Left cardiac atrium (tissue), 4 donors: Measurements from ENCODE around the gene KLK7. TPM values are rescaled to one million over a fixed set of nuclear protein-coding genes. Genes with fewer than 3 reads are reported as not detected.
"Not testable (repeated sequence)": the region's sequence is repeated elsewhere in the genome, so short reads cannot be mapped to it uniquely, and the experiment has no call there.

Source experiments
- ATAC-seq, 2 donors: fragments of 200-7000 bp; cut with Tn5 transposase; one replicate each; pipeline ENCODE4 v1.9.1; 2020; ENCODE audit warnings: mild to moderate bottlenecking in 2 of 2, moderate library complexity in 2 of 2
- DNase-seq: peaks from one replicate; pipeline ENCODE4 v3.0.0-alpha.2; 2020
- intact Hi-C, 2 donors: fragments of 100-400 bp; cut with DNase I; formaldehyde crosslinking; loops; one replicate each; pipeline versions ENCODE4 v1.14.1 to v1.15.1; 2022 to 2023
- total RNA-seq, 2 donors: library from RNA; stranded (reverse); fragmentation: NEBNext Ultra II Directional; extraction: Animal tissue kit (Norgen Biotek cat#: 25700); gene quantifications; one replicate each; pipeline ENCODE4 v1.2.1, GENCODE V29; 2021
- donor health status: DM: no; HTN: yes; CAD: no.
- donor health status: DM: no; HTN: yes; CAD: no; lungs with severe emphysema.
- donor health status: DM: yes; HTN: yes; CAD: no.
- donor health status: Dilated cardiomyopathy.

Gene KLK7
- total RNA-seq, 2 donors from 2014 or later = 0.16 TPM; not detected in 1

- ATAC-seq (no peak), DNase-seq (no peak)
- intact Hi-C loops = no loop called here
Observed at GRCh38 chr19:50982186-50982585, 1.5 kb downstream of the KLK7 start.

GRCh38 chr19:50981587-50982146 is 2.0 kb downstream of the KLK7 start:
- DNase-seq (no peak), ATAC-seq (no peak)
- intact Hi-C loops = no loop called here

- intact Hi-C loops = no loop called here
- no peak for ATAC-seq
- DNase-seq = no peak
Observed at GRCh38 chr19:50980208-50980607, 3.5 kb downstream of the KLK7 start.

- ATAC-seq = no peak
- no peak for DNase-seq
- intact Hi-C loops = no loop called here
Observed at GRCh38 chr19:50979758-50980157, 4.0 kb downstream of the KLK7 start.

- ATAC-seq (peak in 1 of 2 donors; percentile 30), DNase-seq (no peak)
- intact Hi-C loops = no loop called here
Observed at GRCh38 chr19:50978772-50979390, 4.8 kb downstream of the KLK7 start.

DNA sequence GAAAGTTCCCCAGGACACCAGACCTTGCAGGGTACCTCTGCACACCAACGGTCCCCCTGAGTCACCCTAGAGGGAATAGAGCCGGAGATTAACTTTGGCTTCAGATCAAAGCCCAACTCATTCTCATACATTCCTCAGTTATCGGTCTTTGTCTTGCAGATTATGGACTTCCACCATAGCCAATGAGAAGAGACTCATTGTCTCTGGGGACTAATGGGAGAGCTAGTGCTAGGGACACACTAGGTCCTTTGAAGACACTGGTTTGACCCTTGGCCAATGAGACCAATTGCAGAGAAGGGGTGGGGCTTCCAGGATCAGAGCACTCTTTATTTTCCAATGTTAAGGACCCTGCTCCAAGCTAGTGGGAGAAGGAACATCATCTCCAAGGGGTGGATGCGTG is 6.1 kb downstream of the KLK7 start:
- no peak for ATAC-seq
- no peak for DNase-seq
- intact Hi-C loops = no loop called here

DNA sequence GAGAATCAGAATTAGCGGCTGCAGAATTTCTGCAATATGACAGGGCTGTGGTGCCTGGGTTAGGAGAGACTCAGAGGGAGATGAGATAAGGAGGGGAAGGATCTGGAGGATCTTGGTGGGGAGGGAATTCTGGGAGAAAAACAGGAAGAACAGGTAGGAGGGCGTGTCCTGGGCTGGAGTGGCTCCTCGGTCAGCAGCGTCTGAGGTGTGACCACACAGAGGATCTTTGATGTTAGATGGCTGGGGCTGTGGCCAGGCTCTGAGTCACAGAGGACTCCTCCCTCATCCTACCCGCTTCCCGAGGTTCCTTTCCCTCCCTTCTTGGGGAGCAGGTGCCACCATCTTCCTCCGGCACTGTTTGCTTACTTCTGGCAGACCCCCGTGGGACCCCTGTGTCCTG is 8.0 kb downstream of the KLK7 start:
- intact Hi-C loops = no loop called here
- DNase-seq (no peak), ATAC-seq (peak in 1 of 2 donors; percentile 62)

- DNase-seq (no peak), ATAC-seq (no peak)
- intact Hi-C loops = no loop called here
Observed at GRCh38 chr19:50974702-50975556, 8.8 kb downstream of the KLK7 start.

GRCh38 chr19:50972795-50973376 is 10.8 kb downstream of the KLK7 start:
- DNase-seq (no peak), ATAC-seq (no peak)
- intact Hi-C loops = no loop called here

- intact Hi-C loops, DNase-seq, ATAC-seq: not testable (repeated sequence)
Observed at GRCh38 chr19:50969810-50970209, 13.9 kb downstream of the KLK7 start.

GRCh38 chr19:50969413-50969760 is 14.3 kb downstream of the KLK7 start, which contains the start of gene KLK6:
TSS of gene KLK6 (minus strand) at chr19:50969591. CDS start at chr19:50968104, 1,487 bp downstream.
- DNase-seq = no peak
- intact Hi-C loops = no loop called here

DNA sequence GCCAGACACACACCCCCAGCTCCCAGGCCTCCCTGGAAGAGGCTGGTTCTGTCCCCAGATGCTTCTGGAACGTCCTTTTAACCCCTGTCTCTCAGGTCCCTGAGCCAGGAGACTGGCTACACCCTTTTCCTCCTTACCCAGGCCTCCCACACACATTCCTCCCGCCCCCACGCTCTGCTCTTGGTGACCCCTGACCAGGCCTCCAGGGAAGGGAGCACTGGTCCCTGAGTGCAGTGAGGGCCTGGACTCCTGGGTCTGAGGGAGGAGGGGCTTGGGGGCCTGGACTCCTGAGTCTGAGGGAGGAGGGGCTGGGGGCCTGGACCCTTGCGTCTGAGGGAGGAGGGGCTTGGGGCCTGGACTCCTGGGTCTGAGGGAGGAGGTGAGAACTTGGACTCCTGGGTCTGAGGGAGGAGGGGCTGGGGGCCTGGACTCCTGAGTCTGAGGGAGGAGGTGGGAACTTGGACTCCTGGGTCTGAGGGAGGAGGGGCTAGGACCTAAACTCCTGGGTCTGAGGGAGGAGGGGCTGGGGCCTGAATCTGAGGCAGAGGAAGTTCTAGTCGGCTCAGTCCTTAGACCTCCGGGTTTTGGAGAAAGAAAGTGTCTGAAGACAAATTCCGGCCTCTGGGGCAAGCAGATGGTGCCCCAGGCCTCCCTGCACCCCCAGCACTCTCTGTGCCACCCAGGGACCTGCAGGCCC is 14.9 kb downstream of the KLK7 start:
- intact Hi-C loops = no loop called here
- ATAC-seq (no peak), DNase-seq (no peak)

More at GRCh38 chr19:50969413-50969760, 14.3 kb downstream of the KLK7 start, which contains the start of gene KLK6:
- no peak for ATAC-seq

DNA sequence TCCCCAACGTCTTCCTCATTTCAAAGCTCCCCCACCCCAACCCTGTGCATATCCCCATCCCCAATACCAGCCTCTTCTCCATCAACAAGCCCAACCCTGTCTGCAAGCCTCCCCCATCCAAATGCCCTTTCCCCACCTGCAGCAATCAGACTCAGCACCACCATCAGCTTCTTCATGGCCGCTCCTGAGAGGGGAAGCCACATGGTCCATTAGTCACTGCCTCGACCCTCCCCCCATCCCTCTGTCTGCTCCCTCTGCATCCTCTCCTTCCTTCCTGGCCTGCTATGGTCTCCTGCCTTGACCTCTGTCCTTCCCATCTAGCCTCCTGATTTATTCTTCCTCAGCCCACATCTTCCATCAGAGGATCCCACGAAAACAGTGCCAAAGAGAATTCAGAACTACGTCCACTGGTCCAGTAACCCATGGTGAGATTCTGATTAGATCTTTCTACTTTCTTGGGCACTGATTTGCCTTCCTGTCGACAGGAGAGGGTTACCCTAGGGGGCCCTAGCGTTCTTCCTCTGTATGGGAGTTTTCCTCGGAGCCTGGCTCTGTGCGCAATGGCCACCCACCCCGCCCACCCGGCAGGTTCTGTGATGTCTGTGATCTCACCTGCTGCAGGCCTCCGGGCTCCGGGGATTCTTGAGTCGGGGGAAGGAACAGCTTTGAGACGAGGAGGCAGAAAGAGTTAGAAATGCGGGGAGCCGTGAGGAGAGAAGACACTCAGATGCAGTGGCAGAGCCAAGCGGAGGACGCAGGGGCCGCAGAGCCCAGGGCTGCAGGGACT is 15.6 kb downstream of the KLK7 start:
- ATAC-seq = no peak
- DNase-seq = no peak
- intact Hi-C loops = no loop called here

DNA sequence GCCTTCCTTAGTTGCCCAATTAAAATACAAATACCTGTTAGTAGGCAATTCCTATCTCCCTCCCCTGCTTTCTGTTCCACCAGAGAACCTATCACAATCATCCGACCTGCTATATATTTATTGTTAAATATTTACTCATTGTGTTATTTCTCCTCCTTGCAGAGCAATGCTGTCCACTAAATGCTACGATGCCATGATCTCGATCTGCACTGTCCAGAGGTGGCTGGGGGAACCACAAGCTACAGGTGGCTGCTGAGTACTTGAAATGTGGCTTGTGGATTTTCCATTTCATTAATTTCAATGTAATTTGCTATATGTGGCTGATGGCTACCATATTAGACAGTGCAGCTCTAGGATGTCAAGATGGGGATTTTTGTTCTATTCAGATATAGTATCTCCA is 19.5 kb downstream of the KLK7 start:
- no peak for DNase-seq
- intact Hi-C loops = no loop called here
- no peak for ATAC-seq

DNA sequence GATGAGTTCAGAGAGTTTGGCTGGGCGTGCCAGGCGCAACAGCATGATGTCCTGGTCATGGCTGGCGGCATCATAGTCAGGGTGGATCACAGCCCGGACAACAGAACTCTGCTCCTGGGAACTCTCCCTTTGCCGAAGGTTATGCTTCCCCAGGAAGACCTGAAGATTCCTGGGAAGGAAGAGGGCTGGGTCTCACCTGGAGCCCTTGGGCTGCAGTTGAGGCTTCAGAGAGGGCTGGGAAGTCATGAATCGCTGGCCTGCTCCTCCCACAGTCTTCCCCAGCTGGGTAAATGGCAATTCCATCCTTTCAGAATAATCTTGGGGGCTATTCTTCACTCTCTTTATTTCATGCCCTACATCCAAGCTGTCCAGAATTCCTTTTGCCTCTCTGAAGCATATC is 20.3 kb downstream of the KLK7 start:
- DNase-seq (no peak), ATAC-seq (no peak)
- intact Hi-C loops = no loop called here

GRCh38 chr19:50962245-50962644 is 21.5 kb downstream of the KLK7 start:
- ATAC-seq (no peak), DNase-seq (no peak)
- intact Hi-C loops = no loop called here

DNA sequence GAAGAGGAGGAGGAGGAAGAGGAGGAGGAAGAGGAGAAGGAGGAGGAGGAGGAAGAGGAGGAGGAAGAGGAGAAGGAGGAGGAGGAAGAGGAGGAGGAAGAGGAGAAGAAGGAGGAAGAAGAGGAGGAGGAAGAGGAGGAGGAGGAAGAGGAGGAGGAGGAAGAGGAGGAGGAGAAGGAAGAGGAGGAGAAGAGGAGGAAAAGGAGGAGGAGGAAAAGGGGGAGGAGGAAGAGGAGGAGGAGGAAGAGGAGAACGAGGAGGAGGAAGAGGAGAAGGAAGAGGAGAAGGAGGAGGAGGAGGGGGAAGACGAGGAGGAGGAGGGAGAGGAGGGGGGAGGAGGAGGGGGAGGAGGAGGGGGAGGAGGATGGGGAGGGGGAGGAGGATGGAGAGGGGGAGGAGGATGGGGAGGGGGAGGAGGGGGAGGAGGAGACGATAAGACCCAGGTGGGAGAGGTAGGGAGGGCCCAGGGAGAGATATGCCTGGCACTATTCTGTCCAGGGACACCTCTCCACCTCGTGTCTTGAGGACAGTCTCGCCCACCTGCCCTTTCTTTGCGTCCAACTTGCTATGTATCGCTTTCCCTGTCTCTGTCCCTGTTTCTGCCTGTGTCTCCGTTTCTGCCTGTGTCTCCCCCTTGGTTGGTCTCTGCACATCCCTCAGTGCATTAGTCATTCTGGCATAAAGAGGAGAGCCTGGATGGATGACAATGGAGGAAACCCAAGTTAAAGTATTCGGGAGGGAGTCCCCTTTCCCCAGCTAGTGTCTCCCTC is 23.8 kb downstream of the KLK7 start:
- intact Hi-C loops = no loop called here
- ATAC-seq = no peak
- no peak for DNase-seq

GRCh38 chr19:50957587-50957986 is 26.1 kb downstream of the KLK7 start:
- ATAC-seq (no peak), DNase-seq (no peak)
- intact Hi-C loops = no loop called here
